HG03108 (cell line): ENCODE data around the gene MFAP1.
"Not testable (repeated sequence)": the region's sequence is repeated elsewhere in the genome, so short reads cannot be mapped to it uniquely, and the experiment has no call there.

Experiments used
- ATAC-seq: cut with Tn5 transposase; IDR thresholded peaks from one replicate; pipeline ENCODE4 v1.9.1; 2021; ENCODE audit warnings: moderate library complexity; ENCODE audit not compliant: unreplicated experiment

Gene MFAP1

GRCh38 chr15:43825305-43825704, 815 bp upstream of the MFAP1 start:
- not testable (repeated sequence) for ATAC-seq

- ATAC-seq: no peak
These were observed 3.0 kb downstream of the MFAP1 start for GRCh38 chr15:43821505-43821904.

- ATAC-seq: not testable (repeated sequence)
These were observed 9.4 kb downstream of the MFAP1 start for GRCh38 chr15:43815064-43815463.

- peak; percentile 51 for ATAC-seq
These were observed 15.4 kb downstream of the MFAP1 start for GRCh38 chr15:43808960-43809678.

- ATAC-seq: no peak
These were observed 16.0 kb downstream of the MFAP1 start for GRCh38 chr15:43808435-43808950.

- ATAC-seq: not testable (repeated sequence)
These were observed 21.8 kb downstream of the MFAP1 start for GRCh38 chr15:43802676-43803075.

GRCh38 chr15:43800286-43801141, 24.0 kb downstream of the MFAP1 start, which contains the start of gene HYPK:
TSS of gene HYPK (plus strand) at chr15:43800599. CDS start at chr15:43800623, 24 bp downstream.
- ATAC-seq: peak; percentile 85

- no peak for ATAC-seq
These were observed 24.6 kb downstream of the MFAP1 start, which contains the start of gene SERINC4 for GRCh38 chr15:43799945-43800285. TSS of gene SERINC4 (minus strand) at chr15:43800220. CDS start at chr15:43799986, 234 bp downstream.

GRCh38 chr15:43799209-43799944, 25.1 kb downstream of the MFAP1 start:
- no peak for ATAC-seq

- no peak for ATAC-seq
These were observed 27.9 kb downstream of the MFAP1 start for GRCh38 chr15:43796566-43796965.

GRCh38 chr15:43795997-43796396, 28.5 kb downstream of the MFAP1 start:
- ATAC-seq: no peak

GRCh38 chr15:43795197-43795596, 29.3 kb downstream of the MFAP1 start:
- no peak for ATAC-seq

GRCh38 chr15:43794269-43795037, 30.0 kb downstream of the MFAP1 start:
- no peak for ATAC-seq

- no peak for ATAC-seq
These were observed 30.8 kb downstream of the MFAP1 start for GRCh38 chr15:43793647-43794046.

- ATAC-seq: no peak
These were observed 31.6 kb downstream of the MFAP1 start for GRCh38 chr15:43792761-43793476.

GRCh38 chr15:43791993-43792760, 32.3 kb downstream of the MFAP1 start, which contains the start of gene SERF2:
TSS of gene SERF2 (plus strand) at chr15:43792320. CDS start at chr15:43792377, 57 bp downstream.
- peak; percentile 89 for ATAC-seq

- ATAC-seq: no peak
These were observed 35.1 kb downstream of the MFAP1 start for GRCh38 chr15:43789409-43789808.

GRCh38 chr15:43779016-43779415, 45.5 kb downstream of the MFAP1 start:
- no peak for ATAC-seq
